HepG2 (cell line): ENCODE measurements around the gene ALDH2. TPM values are rescaled to one million over a fixed set of nuclear protein-coding genes. Genes with fewer than 3 reads are reported as not detected.

Source experiments
- ATAC-seq: fragments of 200-7000 bp; cut with Tn5 transposase; 3 replicates; pipeline ENCODE4 v1.9.1; 2020; ENCODE audit warnings: mild to moderate bottlenecking, moderate library complexity
- BruUV-seq: library from RNA; stranded (reverse); fragments of 400-500 nt; replicated peaks from 2 replicates; lab custom pipeline; 2021; lab: Mats Ljungman, UMichigan
- CTCF ChIA-PET: fragments of 300-600 bp; formaldehyde crosslinking; extraction: SDS; loops from one replicate; lab custom pipeline; 2021; ENCODE audit warnings: low total read pairs, inconsistent platforms, low intra/inter-chr PET ratio; lab: Yijun Ruan, JAX
- POLR2A ChIA-PET: fragments of 350-600 bp; sonication (Branson Sonifier 250); formaldehyde crosslinking; loops from one replicate; lab custom pipeline; 2020; ENCODE audit warnings: antibody characterized with exemption, inconsistent platforms; lab: Yijun Ruan, JAX
- DNase-seq: peaks from one replicate; pipeline ENCODE4 v3.0.0-alpha.2; 2015; ENCODE audit warnings: low spot score
- FAIRE-seq: peaks from 3 replicates; lab custom pipeline; 2011; peaks lifted over from hg19 to GRCh38; lab: Jason Lieb, UNC
- H2AFZ ChIP-seq: one replicate; pipeline ENCODE4 v1.6.1; 2011; ENCODE audit warnings: low read length, inconsistent platforms
- H3K27ac ChIP-seq: fragments of 300-600 bp; 3 replicates; pipeline ENCODE4 v1.8.0; 2011; ENCODE audit warnings: mixed run types, mild to moderate bottlenecking, mixed read lengths, low read length, inconsistent platforms; ENCODE audit not compliant: insufficient read depth; ENCODE audit errors: extremely low read length
- H3K27me3 ChIP-seq, 2 experiments: fragments of 200-600 bp in 1 of 2; 2 replicates in 1 of 2; 3 replicates in 1 of 2; pipeline versions ENCODE4 v1.6.0 to v1.8.0; 2011; ENCODE audit warnings: low read length in 2 of 2, mild to moderate bottlenecking in 2 of 2, moderate library complexity in 2 of 2, inconsistent platforms in 1 of 2; ENCODE audit not compliant: insufficient read depth in 2 of 2, control insufficient read depth in 1 of 2
- H3K36me3 ChIP-seq, 2 experiments: fragments of 200-600 bp in 1 of 2; replicated peaks in 1 of 2; 2 replicates in 1 of 2; 3 replicates in 1 of 2; pipeline versions ENCODE4 v1.5.1 to v1.8.0; 2011; ENCODE audit warnings: low read length in 2 of 2, inconsistent platforms in 1 of 2; ENCODE audit not compliant: insufficient read depth in 2 of 2, control insufficient read depth in 1 of 2
- H3K4me1 ChIP-seq: 2 replicates; pipeline ENCODE4 v1.5.1; 2012; ENCODE audit warnings: low read length, inconsistent platforms; ENCODE audit not compliant: insufficient read depth
- H3K4me2 ChIP-seq: 2 replicates; pipeline ENCODE4 v1.6.0; 2011; ENCODE audit warnings: low read depth, low read length, inconsistent platforms
- H3K4me3 ChIP-seq, 3 experiments: fragments of 200-600 bp in 1 of 3; sonication (generic), shearing (Covaris generic) in 1 of 3; replicated peaks in 1 of 3; 2 replicates each; pipeline ENCODE4 v1.5.1; 2011 to 2016; ENCODE audit warnings: low read length in 3 of 3, inconsistent platforms in 2 of 3, low read depth in 2 of 3, mild to moderate bottlenecking in 2 of 3, control low read depth in 1 of 3, mixed read lengths in 1 of 3; ENCODE audit not compliant: insufficient read depth in 1 of 3
- H3K79me2 ChIP-seq: one replicate; pipeline ENCODE4 v1.6.1; 2011; ENCODE audit warnings: low read length, inconsistent platforms; ENCODE audit not compliant: insufficient read depth
- H3K9ac ChIP-seq: 2 replicates; pipeline ENCODE4 v1.6.0; 2011; ENCODE audit warnings: mild to moderate bottlenecking, low read depth, low read length, inconsistent platforms; ENCODE audit not compliant: insufficient read depth
- H3K9me3 ChIP-seq: 2 replicates; pipeline ENCODE4 v1.5.1; 2012; ENCODE audit warnings: mild to moderate bottlenecking, low read length
- H4K20me1 ChIP-seq: 2 replicates; pipeline ENCODE4 v1.6.0; 2011; ENCODE audit warnings: inconsistent platforms, mild to moderate bottlenecking, low read length, moderate library complexity; ENCODE audit not compliant: insufficient read depth
- ARNTL ChIP-seq: sonication (generic); formaldehyde crosslinking; IDR thresholded peaks from 2 replicates; pipeline ENCODE4 v1.4.0; 2020; ENCODE audit warnings: mild to moderate bottlenecking, missing genetic modification reagents
- EEA1 ChIP-seq: sonication (generic); formaldehyde crosslinking; IDR thresholded peaks from 2 replicates; pipeline ENCODE4 v1.5.1; 2020; ENCODE audit warnings: mild to moderate bottlenecking, missing genetic modification reagents, borderline replicate concordance
- HCFC1 ChIP-seq: fragments of 150-350 bp; IDR thresholded peaks from 2 replicates; pipeline ENCODE4 v1.6.1; 2014; ENCODE audit warnings: low read depth, low read length
- MATR3 ChIP-seq: sonication (generic); formaldehyde crosslinking; IDR thresholded peaks from 2 replicates; pipeline ENCODE4 v1.4.0; 2020; ENCODE audit warnings: missing genetic modification reagents
- NFE2L1 ChIP-seq: sonication (generic); formaldehyde crosslinking; IDR thresholded peaks from 2 replicates; pipeline ENCODE4 v1.4.0; 2020; ENCODE audit warnings: missing genetic modification reagents, mild to moderate bottlenecking, borderline replicate concordance
- NR2C2 ChIP-seq: sonication (generic); formaldehyde crosslinking; IDR thresholded peaks from 2 replicates; pipeline ENCODE4 v1.4.0; 2020; ENCODE audit warnings: missing genetic modification reagents, mild to moderate bottlenecking, moderate library complexity, borderline replicate concordance
- PAWR ChIP-seq: sonication (generic); formaldehyde crosslinking; IDR thresholded peaks from 2 replicates; pipeline ENCODE4 v1.4.0; 2020; ENCODE audit warnings: missing genetic modification reagents, mild to moderate bottlenecking, borderline replicate concordance
- ZFP36L2 ChIP-seq: sonication (generic); formaldehyde crosslinking; IDR thresholded peaks from 2 replicates; pipeline ENCODE4 v1.4.0; 2020; ENCODE audit warnings: missing genetic modification reagents
- ZNF432 ChIP-seq: sonication (generic); formaldehyde crosslinking; IDR thresholded peaks from 2 replicates; pipeline ENCODE4 v1.5.0; 2020; ENCODE audit warnings: missing genetic modification reagents, mild to moderate bottlenecking, borderline replicate concordance
- ZNF780A ChIP-seq: sonication (generic); formaldehyde crosslinking; IDR thresholded peaks from 2 replicates; pipeline ENCODE4 v1.8.0; 2022; ENCODE audit warnings: mild to moderate bottlenecking, missing genetic modification reagents, moderate library complexity
- WGBS: methylation state at CpG from one replicate; pipeline ENCODE4 v1.1.6; 2017; ENCODE audit warnings: low lambda C conversion rate; 5-methylcytosine and 5-hydroxymethylcytosine counted together
- in situ Hi-C: cut with HindIII; loops from 2 replicates; pipeline ENCODE4 v1.10.0; 2017; ENCODE audit warnings: low pct_unique_long_range_greater_than_20kb; ENCODE audit not compliant: extremely low pct_ligation_motif_present
- intact Hi-C: fragments of 100-400 bp; cut with micrococcal nuclease; formaldehyde crosslinking; loops from one replicate; pipeline ENCODE4 v1.10.0; 2022; ENCODE audit not compliant: unreplicated experiment
- polyA plus RNA-seq, 8 experiments: library from polyadenylated mRNA; depleted of rRNA in 3 of 8; stranded (reverse) in 7 of 8; unstranded in 1 of 8; fragments of >200 nt; fragmentation: Illumina TruSeq in 4 of 8; extraction: Trizol in 4 of 8; gene quantifications; 2 replicates each; pipeline versions ENCODE4 v1.2.1 to v1.2.3, GENCODE V29; 2011 to 2016; ENCODE audit warnings: low read depth in 4 of 8, missing spikeins in 1 of 8, mixed read lengths in 1 of 8; ENCODE audit not compliant: insufficient read depth in 1 of 8
- total RNA-seq, 5 experiments: library from RNA; depleted of rRNA; stranded (reverse); fragments of >200 nt; fragmentation: Illumina TruSeq; extraction: Trizol; gene quantifications; 2 replicates each; pipeline ENCODE4 v1.2.3, GENCODE V29; 2016; ENCODE audit warnings: low read depth in 1 of 5
- TF ChIP-seq, protein P1 (sequence below): sonication (generic); formaldehyde crosslinking; IDR thresholded peaks from 2 replicates; pipeline ENCODE4 v1.5.0; 2020; ENCODE audit warnings: missing genetic modification reagents, mild to moderate bottlenecking, borderline replicate concordance
- TF ChIP-seq, protein P2 (sequence below): sonication (generic); formaldehyde crosslinking; conservative IDR thresholded peaks from 2 replicates; pipeline ENCODE4 v1.5.0; 2020; ENCODE audit warnings: missing genetic modification reagents

Gene ALDH2
- total and polyA plus RNA-seq, 2 of the 13 experiments (the other 11 are each of a cell fraction or from before 2014, with no cell fraction given), result 78.8 to 103 TPM

DNA sequence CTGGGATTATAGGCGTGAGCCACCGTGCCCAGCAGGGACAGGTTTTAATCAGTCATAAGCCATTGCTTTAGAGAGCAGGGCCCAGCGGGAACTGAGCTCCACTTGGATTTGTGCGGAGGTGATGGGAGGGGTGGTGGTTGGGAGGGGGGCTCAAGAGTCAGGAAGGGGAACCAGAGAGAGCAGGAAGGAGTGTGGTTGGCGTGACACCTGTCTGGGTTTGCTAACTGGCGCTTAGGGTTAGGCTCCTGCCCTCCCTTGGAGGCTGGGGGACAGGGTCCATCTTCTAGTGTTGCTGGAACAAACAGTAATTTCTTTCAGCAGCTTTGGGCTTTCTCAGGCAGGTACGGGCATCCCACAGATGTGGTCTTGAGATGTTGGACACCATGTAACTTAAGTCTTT lies 7.5 kb upstream of the ALDH2 start:
- Histone ChIP-seq H3K4me3 (no peak overlapping the region), H3K36me3 (no peaks in the 10 kb centered on the region), H3K27me3 (no peaks in the 10 kb centered on the region), H3K79me2 (no peaks in the 10 kb centered on the region), H2AFZ (no peak overlapping the region), H3K4me2 (no peak overlapping the region), H3K27ac (no peak overlapping the region), H3K9me3 (no peaks in the 10 kb centered on the region), H3K9ac (no peak overlapping the region), H4K20me1 (no peaks in the 10 kb centered on the region), H3K4me1 (no peaks in the 10 kb centered on the region)
- intact Hi-C loops (no loop called here), in situ Hi-C loops (loop anchor here (5.0 to 10.0 kb wide), 2 partner anchors 33 to 56 kb away; no protein-coding TSS in a partner anchor)
- POLR2A ChIA-PET, result no interaction called here
- WGBS, result 91% methylated on average over 7 of the region's 7 CpGs
- CTCF ChIA-PET, result no interaction called here
- ATAC-seq, result no peak
- no peak for TF ChIP-seq NR2C2
- no peak for TF ChIP-seq PAWR (CRISPR knock-in tag)
- TF ChIP-seq, protein P1, sequence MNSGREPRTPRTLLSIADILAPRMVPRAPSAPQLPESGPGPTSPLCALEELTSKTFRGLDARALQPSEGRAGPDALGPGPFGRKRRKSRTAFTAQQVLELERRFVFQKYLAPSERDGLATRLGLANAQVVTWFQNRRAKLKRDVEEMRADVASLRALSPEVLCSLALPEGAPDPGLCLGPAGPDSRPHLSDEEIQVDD, result no peak
- TF ChIP-seq, protein P2, sequence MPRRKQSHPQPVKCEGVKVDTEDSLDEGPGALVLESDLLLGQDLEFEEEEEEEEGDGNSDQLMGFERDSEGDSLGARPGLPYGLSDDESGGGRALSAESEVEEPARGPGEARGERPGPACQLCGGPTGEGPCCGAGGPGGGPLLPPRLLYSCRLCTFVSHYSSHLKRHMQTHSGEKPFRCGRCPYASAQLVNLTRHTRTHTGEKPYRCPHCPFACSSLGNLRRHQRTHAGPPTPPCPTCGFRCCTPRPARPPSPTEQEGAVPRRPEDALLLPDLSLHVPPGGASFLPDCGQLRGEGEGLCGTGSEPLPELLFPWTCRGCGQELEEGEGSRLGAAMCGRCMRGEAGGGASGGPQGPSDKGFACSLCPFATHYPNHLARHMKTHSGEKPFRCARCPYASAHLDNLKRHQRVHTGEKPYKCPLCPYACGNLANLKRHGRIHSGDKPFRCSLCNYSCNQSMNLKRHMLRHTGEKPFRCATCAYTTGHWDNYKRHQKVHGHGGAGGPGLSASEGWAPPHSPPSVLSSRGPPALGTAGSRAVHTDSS (CRISPR knock-in tag), result no peak
- TF ChIP-seq ZFP36L2 (CRISPR knock-in tag), result no peak
- no peak for TF ChIP-seq EEA1 (CRISPR knock-in tag)
- TF ChIP-seq HCFC1, result no peak
- no peak for TF ChIP-seq ARNTL (CRISPR knock-in tag)
- no peak for TF ChIP-seq ZNF432
- TF ChIP-seq NFE2L1 (CRISPR knock-in tag), result no peak
- TF ChIP-seq ZNF780A (CRISPR knock-in tag), result no peak
- no peak for TF ChIP-seq MATR3 (CRISPR knock-in tag)
- BruUV-seq, result no TSS peak
- FAIRE-seq, result no peak
- DNase-seq, result no peak
